IgD-negative memory B cell (primary cell): Measurements from ENCODE around the gene THADA. TPM values are rescaled to one million over a fixed set of nuclear protein-coding genes. Genes with fewer than 3 reads are reported as not detected.
A peak's percentile ranks its signal among the peaks of the same experiment; 100 is the strongest.
"Not testable (repeated sequence)": the region's sequence is repeated elsewhere in the genome, so short reads cannot be mapped to it uniquely, and the experiment has no call there.

ENCODE experiments used
- H3K27ac Mint-ChIP-seq, 3 donors: one replicate each; pipeline ENCODE4 v1.8.0; 2020 to 2022; ENCODE audit warnings: mild to moderate bottlenecking in 3 of 3, mixed read lengths in 3 of 3, moderate library complexity in 1 of 3
- H3K27me3 Mint-ChIP-seq: one replicate; pipeline ENCODE4 v1.8.0; 2021; ENCODE audit warnings: mixed read lengths
- H3K36me3 Mint-ChIP-seq: one replicate; pipeline ENCODE4 v1.8.0; 2020; ENCODE audit warnings: mild to moderate bottlenecking, mixed read lengths
- H3K4me1 Mint-ChIP-seq, 3 donors: one replicate each; pipeline ENCODE4 v1.8.0; 2020 to 2022; ENCODE audit warnings: mixed read lengths in 3 of 3, mild to moderate bottlenecking in 1 of 3
- H3K4me3 Mint-ChIP-seq, 4 donors: one replicate each; pipeline ENCODE4 v1.8.0; 2020 to 2022; ENCODE audit warnings: mild to moderate bottlenecking in 4 of 4, mixed read lengths in 4 of 4, moderate library complexity in 3 of 4
- H3K9me3 Mint-ChIP-seq, 3 donors: one replicate each; pipeline ENCODE4 v1.8.0; 2020 to 2021; ENCODE audit warnings: mixed read lengths in 3 of 3, mild to moderate bottlenecking in 1 of 3
- polyA plus RNA-seq: library from polyadenylated mRNA; unstranded; fragments of 300-500 nt; fragmentation: Illumina TruSeq; gene quantifications from one replicate; pipeline ENCODE4 v1.2.3, GENCODE V29; 2021

THADA gene
- polyA plus RNA-seq, 1 donor from 2014 or later: 13.7 TPM

GRCh38 chr2:43538034-43538670 lies 57.7 kb downstream of the THADA start:
- H3K27ac Mint-ChIP-seq: peak overlapping the region in 2 of 3 donors; percentile 46 to 69
- H3K9me3 Mint-ChIP-seq: no peaks in the 10 kb centered on the region
- no peaks in the 10 kb centered on the region for H3K27me3 Mint-ChIP-seq
- peaks cover 13 to 19% (median 17%) of the 10 kb centered on the region in 3 donors for H3K4me1 Mint-ChIP-seq
- peaks cover 5% of the 10 kb centered on the region for H3K36me3 Mint-ChIP-seq
- H3K4me3 Mint-ChIP-seq: no peak overlapping the region

GRCh38 chr2:43537137-43537536 lies 58.7 kb downstream of the THADA start:
- no peaks in the 10 kb centered on the region for H3K9me3 Mint-ChIP-seq
- H3K36me3 Mint-ChIP-seq: peaks cover 5% of the 10 kb centered on the region
- H3K27me3 Mint-ChIP-seq: no peaks in the 10 kb centered on the region
- peak overlapping the region; percentile 49 to 76 (median 63) for H3K27ac Mint-ChIP-seq
- peaks cover 14 to 19% (median 18%) of the 10 kb centered on the region in 3 donors for H3K4me1 Mint-ChIP-seq
- peak overlapping the region in 2 of 4 donors; percentile 55 to 71 for H3K4me3 Mint-ChIP-seq

- H3K9me3 Mint-ChIP-seq: no peaks in the 10 kb centered on the region
- no peak overlapping the region for H3K27ac Mint-ChIP-seq
- H3K4me3 Mint-ChIP-seq: no peak overlapping the region
- peaks cover 14 to 19% (median 19%) of the 10 kb centered on the region in 3 donors for H3K4me1 Mint-ChIP-seq
- no peaks in the 10 kb centered on the region for H3K27me3 Mint-ChIP-seq
- H3K36me3 Mint-ChIP-seq: peaks cover 10% of the 10 kb centered on the region
Observed at GRCh38 chr2:43534569-43534968, 61.3 kb downstream of the THADA start.

GRCh38 chr2:43532572-43532971 lies 63.3 kb downstream of the THADA start:
- not testable (repeated sequence) for H3K27me3 Mint-ChIP-seq, H3K4me3 Mint-ChIP-seq, H3K9me3 Mint-ChIP-seq
- Mint-ChIP-seq H3K36me3 (peaks cover 11% of the 10 kb centered on the region), H3K4me1 (peaks cover 7 to 12% (median 8%) of the 10 kb centered on the region in 3 donors), H3K27ac (peak overlapping the region in 1 of 3 donors; percentile 54)

GRCh38 chr2:43531251-43531650 lies 64.6 kb downstream of the THADA start:
- H3K36me3 Mint-ChIP-seq: peaks cover 13% of the 10 kb centered on the region
- H3K4me1 Mint-ChIP-seq: peaks cover 0 to 5% (median 1%) of the 10 kb centered on the region in 3 donors
- H3K27ac Mint-ChIP-seq: no peak overlapping the region
- no peak overlapping the region for H3K4me3 Mint-ChIP-seq
- no peaks in the 10 kb centered on the region for H3K9me3 Mint-ChIP-seq
- H3K27me3 Mint-ChIP-seq: no peaks in the 10 kb centered on the region

- Mint-ChIP-seq H3K36me3 (peaks cover 23% of the 10 kb centered on the region), H3K4me3 (no peak overlapping the region), H3K4me1 (peaks cover 0 to 5% (median 2%) of the 10 kb centered on the region in 3 donors), H3K27ac (no peak overlapping the region), H3K9me3 (peaks cover 0 to 8% (median 0%) of the 10 kb centered on the region in 3 donors), H3K27me3 (no peaks in the 10 kb centered on the region)
Observed at GRCh38 chr2:43526994-43527393, 68.8 kb downstream of the THADA start.

GRCh38 chr2:43525506-43525905 lies 70.3 kb downstream of the THADA start:
- Mint-ChIP-seq H3K36me3 (peaks cover 20% of the 10 kb centered on the region), H3K27me3 (no peaks in the 10 kb centered on the region), H3K27ac (no peak overlapping the region), H3K9me3 (peaks cover 0 to 8% (median 0%) of the 10 kb centered on the region in 3 donors), H3K4me1 (peaks cover 0 to 2% (median 1%) of the 10 kb centered on the region in 3 donors), H3K4me3 (no peak overlapping the region)

- peaks cover 0 to 8% (median 0%) of the 10 kb centered on the region in 3 donors for H3K9me3 Mint-ChIP-seq
- H3K27ac Mint-ChIP-seq: no peak overlapping the region
- H3K27me3 Mint-ChIP-seq: no peaks in the 10 kb centered on the region
Observed at GRCh38 chr2:43524177-43524965, 71.5 kb downstream of the THADA start.

GRCh38 chr2:43522177-43522576 lies 73.7 kb downstream of the THADA start:
- peaks cover 0 to 8% (median 0%) of the 10 kb centered on the region in 3 donors for H3K9me3 Mint-ChIP-seq
- H3K27ac Mint-ChIP-seq: peak overlapping the region in 2 of 3 donors; percentile 59 to 76
- H3K4me3 Mint-ChIP-seq: no peak overlapping the region
- H3K4me1 Mint-ChIP-seq: peaks cover 11 to 18% (median 11%) of the 10 kb centered on the region in 3 donors
- no peaks in the 10 kb centered on the region for H3K27me3 Mint-ChIP-seq
- H3K36me3 Mint-ChIP-seq: peaks cover 21% of the 10 kb centered on the region

More at GRCh38 chr2:43524177-43524965, 71.5 kb downstream of the THADA start:
- Mint-ChIP-seq H3K4me3 (no peak overlapping the region), H3K4me1 (peaks cover 0 to 5% (median 5%) of the 10 kb centered on the region in 3 donors), H3K36me3 (peaks cover 21% of the 10 kb centered on the region)

- peaks cover 0 to 8% (median 0%) of the 10 kb centered on the region in 3 donors for H3K9me3 Mint-ChIP-seq
- peaks cover 19% of the 10 kb centered on the region for H3K36me3 Mint-ChIP-seq
- no peak overlapping the region for H3K4me3 Mint-ChIP-seq
- no peaks in the 10 kb centered on the region for H3K27me3 Mint-ChIP-seq
- H3K4me1 Mint-ChIP-seq: peaks cover 11 to 20% (median 11%) of the 10 kb centered on the region in 3 donors
- H3K27ac Mint-ChIP-seq: peak overlapping the region in 1 of 3 donors; percentile 76
Observed at GRCh38 chr2:43521568-43521967, 74.3 kb downstream of the THADA start.

- Mint-ChIP-seq H3K4me1 (peaks cover 17 to 26% (median 17%) of the 10 kb centered on the region in 3 donors), H3K4me3 (no peak overlapping the region), H3K36me3 (peaks cover 16% of the 10 kb centered on the region), H3K27ac (no peak overlapping the region), H3K9me3 (peaks cover 0 to 8% (median 0%) of the 10 kb centered on the region in 3 donors), H3K27me3 (no peaks in the 10 kb centered on the region)
Observed at GRCh38 chr2:43520919-43521318, 74.9 kb downstream of the THADA start.

GRCh38 chr2:43519643-43520221 lies 76.1 kb downstream of the THADA start:
- H3K4me1 Mint-ChIP-seq: peaks cover 21 to 31% (median 23%) of the 10 kb centered on the region in 3 donors
- H3K4me3 Mint-ChIP-seq: no peak overlapping the region
- H3K9me3 Mint-ChIP-seq: no peaks in the 10 kb centered on the region

GRCh38 chr2:43518718-43519117 lies 77.1 kb downstream of the THADA start:
- Mint-ChIP-seq H3K9me3 (no peaks in the 10 kb centered on the region), H3K27ac (peak overlapping the region in 2 of 3 donors; percentile 12 to 36), H3K36me3 (peaks cover 3% of the 10 kb centered on the region), H3K4me3 (no peak overlapping the region), H3K4me1 (peaks cover 21 to 31% (median 21%) of the 10 kb centered on the region in 3 donors), H3K27me3 (no peaks in the 10 kb centered on the region)

More at GRCh38 chr2:43519643-43520221, 76.1 kb downstream of the THADA start:
- H3K27me3 Mint-ChIP-seq: no peaks in the 10 kb centered on the region
- H3K36me3 Mint-ChIP-seq: peaks cover 4% of the 10 kb centered on the region
- H3K27ac Mint-ChIP-seq: peak overlapping the region in 2 of 3 donors; percentile 12 to 19

GRCh38 chr2:43518181-43518580 lies 77.7 kb downstream of the THADA start:
- H3K9me3 Mint-ChIP-seq: no peaks in the 10 kb centered on the region
- H3K4me1 Mint-ChIP-seq: peaks cover 21 to 31% (median 24%) of the 10 kb centered on the region in 3 donors
- no peaks in the 10 kb centered on the region for H3K27me3 Mint-ChIP-seq
- no peak overlapping the region for H3K4me3 Mint-ChIP-seq
- H3K27ac Mint-ChIP-seq: peak overlapping the region in 2 of 3 donors; percentile 5 to 55
- H3K36me3 Mint-ChIP-seq: peaks cover 4% of the 10 kb centered on the region
